ENCODE results near the gene RFTN1.
"Not testable (repeated sequence)": the region's sequence is repeated elsewhere in the genome, so short reads cannot be mapped to it uniquely, and the experiment has no call there.

The RFTN1 gene

DNA sequence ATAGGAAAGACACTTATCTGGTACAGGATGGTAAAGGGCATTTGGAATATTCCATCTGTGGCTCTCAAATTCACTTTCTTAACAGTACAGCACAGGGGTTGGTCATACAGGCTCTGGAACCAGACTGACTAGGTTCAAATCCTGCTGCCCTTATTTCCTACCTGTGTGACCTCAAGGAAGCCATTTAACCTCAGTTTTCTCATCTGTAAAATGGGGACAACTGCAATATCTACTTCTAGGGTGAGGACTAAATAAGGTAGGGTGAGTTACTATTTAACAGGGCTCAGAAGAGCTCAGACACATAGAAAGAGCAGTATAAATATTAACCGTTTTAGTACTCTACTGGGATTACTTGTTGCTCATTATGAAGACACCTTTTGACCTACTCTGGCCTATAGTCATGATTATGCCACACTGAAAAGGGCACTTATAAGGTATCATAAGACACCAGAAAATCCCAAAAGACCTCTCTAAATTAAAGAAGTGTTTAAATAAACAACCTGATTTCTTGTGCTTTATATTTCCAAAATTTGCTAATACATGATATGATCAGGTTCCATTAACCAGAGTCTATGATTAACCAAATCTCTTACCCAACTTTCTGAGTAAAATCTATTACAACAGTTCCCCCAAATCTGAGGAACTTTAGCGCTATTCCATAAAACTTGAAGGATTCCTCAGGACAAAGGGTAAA lies 6.5 kb downstream of the RFTN1 start:
- no peak for DNase-seq (ENCODE audit: low spot score)

DNA sequence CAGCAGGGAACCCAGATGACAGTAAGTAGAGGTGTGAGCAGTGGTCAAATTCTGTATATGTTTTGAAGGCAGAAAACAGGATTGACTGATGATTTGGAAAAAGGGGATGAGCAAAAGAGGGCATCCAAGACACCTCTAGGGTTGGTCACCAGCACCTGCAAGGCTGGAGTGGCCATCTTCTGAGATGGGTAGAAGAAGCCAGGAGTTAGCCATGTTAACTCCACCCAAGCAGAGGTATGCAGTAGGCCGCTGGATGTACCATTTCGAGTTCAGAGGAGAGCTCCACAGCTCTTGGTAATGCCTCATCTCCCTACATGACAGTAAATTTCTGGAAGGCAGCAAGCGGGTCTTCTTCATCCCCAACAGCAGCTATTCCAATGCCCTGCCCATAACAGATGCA lies 7.0 kb downstream of the RFTN1 start:
- DNase-seq (ENCODE audit: low spot score): no peak

DNA sequence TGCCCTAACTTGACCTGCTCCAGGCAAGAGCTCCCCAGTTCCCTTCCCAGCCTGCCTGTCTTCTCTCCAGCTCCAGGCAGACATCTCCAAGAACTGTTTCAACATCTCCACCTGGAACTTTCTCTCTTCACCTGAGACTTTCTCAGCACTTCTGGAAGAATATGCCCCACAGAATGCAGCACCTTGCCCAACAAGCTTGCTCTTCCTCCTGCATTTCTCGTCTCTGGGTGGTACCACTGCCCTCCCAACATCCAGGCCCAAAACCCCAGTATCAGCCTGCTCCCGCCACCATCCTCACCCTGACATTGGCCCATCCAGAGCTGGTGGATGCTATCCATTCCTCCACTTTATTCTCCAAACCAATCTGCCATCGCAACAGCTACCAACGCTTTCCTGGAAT lies 8.8 kb downstream of the RFTN1 start:
- DNase-seq (ENCODE audit: low spot score): no peak

DNA sequence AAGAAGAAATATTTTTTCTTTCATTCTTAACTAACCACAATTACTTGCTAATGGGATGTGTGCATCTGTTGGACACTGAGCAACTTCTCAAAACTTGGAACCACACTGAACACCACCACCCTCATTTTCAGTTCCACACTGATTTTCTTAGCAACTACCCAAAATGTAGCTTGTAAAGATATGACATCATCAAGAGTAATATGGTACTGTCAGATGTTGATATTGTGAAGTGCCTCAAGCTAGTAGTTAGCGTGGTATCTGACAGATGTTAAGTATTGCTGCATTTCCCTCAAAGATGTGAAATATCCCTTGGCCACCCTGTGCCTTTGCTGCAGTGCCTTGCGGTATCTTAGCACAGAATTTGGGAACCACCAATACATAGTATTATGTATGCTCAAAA lies 9.3 kb downstream of the RFTN1 start:
- no peak for DNase-seq (ENCODE audit: low spot score)

DNA sequence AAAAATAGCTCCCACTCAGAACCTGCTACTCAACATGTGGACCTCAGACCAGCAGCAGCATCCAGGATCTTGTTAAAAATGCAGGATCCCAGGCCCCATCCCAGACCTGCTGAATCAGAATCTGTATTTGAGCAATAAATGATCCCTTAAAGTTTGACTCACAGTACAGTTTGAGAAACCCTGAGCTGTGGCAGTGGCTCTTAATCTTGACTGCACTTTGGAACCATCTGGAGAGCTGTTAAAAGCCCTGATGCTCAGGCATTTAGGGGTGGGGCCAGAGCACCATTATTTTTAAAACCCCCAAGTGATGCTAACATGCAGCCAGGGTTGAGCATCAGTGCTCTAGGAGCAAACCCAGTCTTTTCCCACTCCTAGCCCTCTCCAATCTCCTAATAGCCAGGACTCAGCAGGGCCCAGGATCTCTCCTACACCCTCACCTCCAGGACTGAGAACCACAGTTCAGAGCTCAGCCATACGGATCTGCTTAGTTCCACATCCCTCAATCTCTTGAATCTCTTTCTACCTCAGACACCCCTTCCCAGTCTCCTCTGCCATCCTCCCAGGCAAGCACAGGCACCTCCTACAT lies 10.2 kb downstream of the RFTN1 start:
- DNase-seq (ENCODE audit: low spot score): no peak

DNA sequence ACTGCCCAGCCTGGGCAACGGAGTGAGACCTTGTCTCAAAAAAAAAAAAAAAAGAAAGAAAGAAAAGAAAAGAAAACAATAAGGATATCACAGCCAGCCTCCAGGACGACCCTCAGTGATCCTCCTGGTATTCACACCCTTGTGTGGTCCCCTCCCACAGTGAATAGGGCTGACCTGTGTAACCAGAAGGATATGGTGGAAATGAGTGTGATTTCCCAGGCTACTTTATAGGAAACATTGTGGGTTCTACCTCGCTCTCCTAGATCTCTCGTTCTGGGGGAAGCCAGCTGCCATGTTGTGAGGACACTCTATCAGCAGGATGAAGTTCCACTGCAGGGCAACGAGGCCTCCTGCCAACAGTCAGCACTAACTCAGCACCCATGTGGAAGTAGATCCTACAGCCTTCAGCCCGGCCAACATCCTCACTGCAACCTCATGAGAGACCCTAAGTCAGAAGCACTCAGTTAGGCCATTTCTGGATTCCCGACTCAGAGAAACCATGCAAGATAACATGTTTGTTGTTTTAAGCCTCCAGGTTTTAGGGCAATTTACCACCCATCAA lies 11.1 kb downstream of the RFTN1 start:
- no peak for DNase-seq (ENCODE audit: low spot score)

DNA sequence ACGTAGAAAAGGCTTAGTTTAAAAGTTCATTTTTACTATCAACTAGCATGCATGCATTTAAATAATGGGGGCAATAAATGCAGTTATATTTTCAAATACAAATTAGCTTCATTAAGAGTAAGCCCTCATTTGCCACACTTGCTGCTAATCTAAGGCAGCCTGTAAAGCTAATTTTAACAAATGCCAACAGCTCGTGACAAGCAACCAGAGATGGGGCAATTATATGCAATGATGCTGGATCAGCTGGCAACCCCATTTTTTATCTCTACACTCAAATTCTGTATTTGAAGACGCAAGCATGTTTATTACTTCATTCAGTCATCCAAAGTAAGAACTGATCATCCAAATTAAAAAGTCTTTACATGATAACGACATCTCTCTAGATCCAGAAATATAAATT lies 12.1 kb downstream of the RFTN1 start:
- DNase-seq (ENCODE audit: low spot score): no peak

DNA sequence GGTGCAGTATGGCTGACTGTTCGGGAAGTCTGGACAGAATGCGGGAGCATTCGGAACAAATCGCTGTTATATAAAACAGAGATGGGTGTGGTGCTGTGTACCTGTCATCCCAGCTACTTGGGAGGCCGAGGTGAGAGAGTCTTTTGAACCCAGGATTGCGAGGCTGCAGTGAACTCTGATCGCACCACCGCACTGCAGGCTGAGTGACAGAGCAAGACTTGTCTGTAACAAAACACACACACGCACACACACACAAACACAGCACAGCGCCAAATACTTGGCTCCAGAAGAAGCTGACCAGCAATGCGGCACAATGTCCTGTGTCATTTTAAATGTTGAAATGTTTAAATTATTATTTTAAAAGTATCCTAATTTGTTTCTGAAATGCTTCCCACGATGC lies 12.6 kb downstream of the RFTN1 start:
- no peak for DNase-seq (ENCODE audit: low spot score)

DNA sequence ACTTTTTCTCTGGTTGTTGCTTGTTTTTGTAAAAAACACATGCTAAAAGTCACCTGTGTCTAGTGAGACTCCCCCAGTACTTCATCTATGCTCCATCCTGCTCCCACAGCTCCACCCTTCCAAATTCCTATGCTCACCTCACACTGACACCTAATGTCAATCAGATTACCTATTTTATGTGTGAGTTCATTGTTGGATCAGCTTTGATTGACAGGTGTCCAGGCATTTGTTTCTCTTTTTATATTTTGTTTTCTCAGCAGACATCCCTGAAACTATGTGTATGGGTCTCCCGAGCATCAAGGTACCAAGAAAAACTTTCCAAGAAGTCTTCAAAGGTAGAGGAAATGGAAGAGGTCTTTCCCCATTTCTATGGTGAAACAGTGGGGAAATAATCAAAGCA lies 13.4 kb downstream of the RFTN1 start:
- no peak for DNase-seq (ENCODE audit: low spot score)

DNA sequence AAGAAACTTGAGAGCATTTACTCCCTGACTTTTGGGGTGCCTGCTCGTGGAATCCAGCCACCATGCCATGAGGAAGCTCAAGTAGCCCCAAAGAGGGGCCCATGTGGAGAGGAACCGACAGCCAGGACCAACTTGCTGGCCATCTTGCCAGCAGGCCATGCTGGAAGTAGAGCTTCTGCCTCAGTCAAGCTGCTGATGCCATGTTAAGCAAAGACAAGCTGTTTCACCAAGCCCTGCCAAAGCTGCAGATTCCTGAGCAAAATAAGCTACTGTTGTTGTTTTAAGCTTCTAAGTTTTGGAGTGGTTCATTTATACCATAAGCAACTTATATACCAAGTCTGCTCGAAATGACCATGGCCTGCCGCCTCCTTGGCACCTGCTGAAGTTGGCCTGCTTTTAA lies 14.1 kb downstream of the RFTN1 start:
- DNase-seq (ENCODE audit: low spot score): no peak

DNA sequence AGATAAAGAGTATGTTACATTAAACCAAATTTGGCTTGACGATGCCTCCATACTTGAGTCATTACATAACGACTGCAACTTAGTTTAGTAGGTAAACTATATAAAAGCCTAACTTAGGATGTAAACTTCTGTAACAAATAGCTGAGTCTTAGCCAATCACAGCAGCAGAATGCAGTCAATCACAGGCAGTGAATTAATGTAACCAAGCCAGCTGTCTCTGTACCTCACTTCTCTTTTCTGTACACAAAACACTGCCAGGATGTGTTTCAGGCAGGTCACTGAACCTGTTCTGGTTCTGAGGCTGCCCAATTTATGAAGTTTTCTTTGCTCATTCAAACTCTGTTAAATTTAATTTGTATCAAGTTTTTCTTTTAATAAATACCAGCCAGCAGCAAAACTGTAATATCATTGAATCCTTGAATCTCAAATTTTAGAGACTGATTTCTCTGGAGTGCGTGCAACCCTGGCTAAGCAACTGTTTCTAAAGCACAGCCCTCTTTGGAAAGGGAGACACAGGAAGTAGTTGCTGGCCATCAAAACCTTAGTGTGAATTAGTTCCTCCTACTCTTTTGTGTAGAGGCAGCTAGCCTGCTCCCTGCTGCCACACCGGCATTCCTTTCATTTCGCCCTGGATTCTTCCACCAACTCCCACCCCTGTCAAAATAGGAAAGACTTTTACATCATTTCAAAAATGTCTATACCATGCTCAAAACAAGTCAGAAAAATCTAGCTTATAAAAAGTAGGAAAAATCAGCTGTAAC lies 15.2 kb downstream of the RFTN1 start:
- no peak for DNase-seq (ENCODE audit: low spot score)

DNA sequence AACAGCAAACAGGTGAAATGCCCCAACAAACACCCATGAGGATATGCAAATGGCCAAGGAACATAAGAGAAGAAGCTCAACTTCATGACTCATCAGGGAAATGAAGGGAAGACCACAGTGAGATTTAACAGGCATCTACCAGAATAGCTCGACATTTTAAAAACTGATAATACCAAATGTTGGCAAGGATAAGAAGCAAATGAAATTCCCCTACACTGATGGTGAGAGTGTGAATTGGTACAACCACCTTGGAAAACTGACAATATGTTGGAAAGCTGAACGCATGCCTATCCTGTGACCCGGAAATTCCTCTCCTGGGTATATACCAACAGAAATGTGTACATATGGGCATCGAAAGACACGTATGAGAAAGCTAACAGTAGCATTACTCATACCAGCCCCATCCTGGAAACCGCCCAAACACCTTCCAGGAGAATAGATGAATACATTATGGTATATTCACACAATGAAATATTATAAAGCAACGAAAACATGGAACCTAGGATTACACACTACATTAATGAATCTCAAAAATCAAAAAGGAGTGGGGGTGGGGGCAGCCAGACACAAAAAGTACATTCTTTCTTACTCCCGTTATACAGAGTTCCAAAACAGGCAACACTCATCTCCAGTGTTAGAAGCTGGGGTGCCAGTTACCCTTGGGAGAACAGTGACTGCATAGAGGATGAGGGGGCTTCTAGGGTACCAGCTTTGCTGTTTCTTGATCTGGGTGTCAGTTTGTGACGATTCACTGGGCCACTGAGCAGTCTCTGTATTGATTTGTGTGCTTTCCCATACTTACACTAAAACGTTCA lies 16.9 kb downstream of the RFTN1 start:
- DNase-seq (ENCODE audit: low spot score): no peak

DNA sequence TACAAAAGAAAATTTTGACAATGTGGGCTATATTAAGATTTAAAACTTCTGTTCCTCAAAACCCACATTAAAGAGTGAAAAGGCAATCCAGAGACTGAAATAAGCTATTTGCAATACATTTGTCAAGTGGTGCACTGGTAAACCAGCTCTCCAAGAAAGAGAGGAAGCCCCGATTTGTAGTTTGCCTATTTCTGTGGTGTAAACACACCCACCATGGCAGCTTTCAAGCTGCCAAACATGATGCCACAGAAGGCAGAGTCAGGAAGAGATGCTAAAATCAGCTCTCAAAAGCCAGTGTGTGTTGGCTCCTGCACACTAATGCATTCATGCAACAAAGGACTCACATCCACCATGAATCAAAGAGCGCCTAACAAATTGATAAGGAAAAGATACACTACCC lies 17.5 kb downstream of the RFTN1 start:
- no peak for DNase-seq (ENCODE audit: low spot score)

DNA sequence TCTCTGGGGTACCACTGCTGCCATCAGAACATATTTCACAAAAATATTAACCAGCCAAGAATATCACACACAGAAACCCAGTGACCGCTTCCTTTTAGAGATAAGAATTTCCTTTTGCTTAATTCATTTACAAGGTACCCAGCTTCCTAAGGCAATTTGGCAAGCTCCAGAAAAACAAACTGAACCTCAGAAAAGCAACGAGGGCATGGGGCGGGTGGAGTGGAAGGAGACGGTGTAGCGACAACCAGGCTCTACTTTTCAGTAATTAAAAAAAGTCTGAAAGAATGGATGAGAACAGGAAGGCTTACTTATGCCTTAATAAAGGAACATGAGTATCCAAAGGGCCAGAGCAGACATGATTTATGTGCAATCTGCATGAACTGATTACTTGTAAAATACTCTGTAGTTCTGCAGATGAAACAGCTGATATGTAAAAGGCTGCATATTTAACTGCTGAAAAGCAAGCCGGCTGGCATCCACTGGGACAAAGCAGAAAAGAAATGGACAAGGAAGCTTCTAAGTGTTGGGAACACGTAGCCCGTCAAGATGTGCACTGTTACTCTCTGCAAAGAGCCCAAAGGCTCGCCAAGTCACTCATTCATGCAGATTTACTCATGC lies 18.6 kb downstream of the RFTN1 start:
- no peak for DNase-seq (ENCODE audit: low spot score)

DNA sequence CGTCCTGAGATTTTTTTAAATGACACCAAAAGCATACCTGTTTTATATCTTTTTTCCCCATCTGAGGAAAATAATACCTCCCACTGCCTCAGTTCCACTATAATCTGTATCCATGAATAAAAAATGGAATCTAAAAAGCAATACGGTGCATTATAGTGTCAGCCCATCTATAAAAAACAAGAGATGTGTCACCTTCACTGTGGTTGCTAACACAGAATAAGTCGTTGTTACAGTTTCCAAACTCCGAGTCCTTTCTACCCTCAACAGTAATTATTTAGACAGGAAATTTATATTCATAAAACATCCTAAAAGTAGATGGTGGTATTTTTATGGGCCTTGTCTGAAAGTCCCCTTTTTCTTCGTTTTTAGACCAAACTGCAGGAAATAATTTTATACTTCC lies 19.4 kb downstream of the RFTN1 start:
- DNase-seq (ENCODE audit: low spot score): no peak

DNA sequence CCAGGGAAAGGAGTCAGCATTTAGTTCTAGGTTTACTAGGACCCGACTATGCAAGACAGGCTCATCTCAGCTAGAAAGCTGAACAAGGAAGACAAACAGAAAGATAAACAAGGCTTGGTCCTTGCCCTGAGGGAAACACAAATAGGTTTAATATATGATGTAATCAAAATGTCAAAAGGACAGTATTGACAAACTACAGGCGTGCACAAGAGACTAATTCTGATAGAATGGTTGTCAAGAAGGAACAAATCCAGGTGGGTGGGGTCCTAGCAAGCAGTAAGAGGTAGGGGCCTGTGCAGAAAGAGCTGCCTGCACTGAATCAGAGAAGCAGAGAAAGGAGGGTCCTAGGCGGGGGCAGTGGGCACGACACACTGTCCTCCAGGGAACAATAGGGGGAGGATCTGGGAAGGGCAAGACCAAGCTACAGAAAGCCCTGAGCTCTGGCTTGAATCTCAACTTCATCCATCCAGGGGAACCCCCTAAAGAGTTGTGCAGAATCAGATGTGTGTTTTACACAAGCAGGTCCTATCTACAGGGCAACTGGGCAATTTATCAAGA lies 23.4 kb downstream of the RFTN1 start:
- DNase-seq (ENCODE audit: low spot score): no peak

DNA sequence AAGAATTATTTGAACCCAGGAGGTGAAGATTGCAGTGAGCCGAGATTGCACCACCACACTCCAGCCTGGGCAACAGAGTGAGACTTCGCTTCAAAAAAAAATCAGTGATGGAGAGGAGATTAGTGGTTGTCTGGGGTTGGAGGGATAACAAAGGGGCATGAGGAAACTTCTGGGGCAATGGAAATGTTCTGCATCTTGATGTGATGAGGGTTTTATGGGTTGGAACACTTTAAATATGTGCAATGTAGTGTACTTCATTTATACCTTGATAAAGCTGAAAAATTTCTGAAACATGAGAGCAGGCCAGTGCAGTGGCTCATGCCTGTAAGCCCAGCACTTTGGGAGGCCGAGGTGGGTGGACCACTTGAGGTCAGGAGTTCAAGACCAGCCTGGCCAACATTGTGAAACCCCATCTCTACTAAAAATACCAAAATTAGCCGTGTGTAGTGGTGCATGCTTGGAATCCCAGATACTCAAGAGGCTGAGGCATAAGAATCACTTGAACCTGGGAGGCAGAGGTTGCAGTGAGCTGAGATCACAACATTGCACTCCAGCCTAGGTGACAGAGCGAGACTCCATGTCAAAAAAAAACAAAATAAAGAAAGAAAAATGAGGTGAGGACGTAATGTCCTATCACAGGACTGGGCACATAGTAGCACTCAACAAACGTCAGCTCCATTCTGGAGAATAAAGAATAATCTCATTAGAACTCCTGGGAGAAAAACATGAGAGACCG lies 24.0 kb downstream of the RFTN1 start:
- not testable (repeated sequence) for DNase-seq (ENCODE audit: low spot score)

DNA sequence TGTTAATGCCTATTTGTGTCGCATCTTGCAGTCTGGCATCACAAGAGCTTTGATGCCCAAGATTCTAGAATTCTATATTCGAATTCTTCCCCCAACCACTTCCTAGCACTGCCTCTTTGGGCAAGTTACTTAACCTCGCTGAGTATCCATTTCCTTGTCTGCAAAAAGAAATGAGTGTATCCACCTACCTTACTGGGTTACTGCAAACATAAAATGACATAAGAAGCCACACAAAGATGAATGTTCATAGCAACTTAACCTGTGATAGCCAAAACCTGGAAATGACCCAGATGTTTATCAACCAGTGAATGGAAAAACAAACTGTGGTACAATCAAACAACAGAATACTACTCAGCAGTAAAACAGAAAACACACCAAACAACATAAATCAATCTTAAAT lies 24.9 kb downstream of the RFTN1 start:
- no peak for DNase-seq (ENCODE audit: low spot score)

DNA sequence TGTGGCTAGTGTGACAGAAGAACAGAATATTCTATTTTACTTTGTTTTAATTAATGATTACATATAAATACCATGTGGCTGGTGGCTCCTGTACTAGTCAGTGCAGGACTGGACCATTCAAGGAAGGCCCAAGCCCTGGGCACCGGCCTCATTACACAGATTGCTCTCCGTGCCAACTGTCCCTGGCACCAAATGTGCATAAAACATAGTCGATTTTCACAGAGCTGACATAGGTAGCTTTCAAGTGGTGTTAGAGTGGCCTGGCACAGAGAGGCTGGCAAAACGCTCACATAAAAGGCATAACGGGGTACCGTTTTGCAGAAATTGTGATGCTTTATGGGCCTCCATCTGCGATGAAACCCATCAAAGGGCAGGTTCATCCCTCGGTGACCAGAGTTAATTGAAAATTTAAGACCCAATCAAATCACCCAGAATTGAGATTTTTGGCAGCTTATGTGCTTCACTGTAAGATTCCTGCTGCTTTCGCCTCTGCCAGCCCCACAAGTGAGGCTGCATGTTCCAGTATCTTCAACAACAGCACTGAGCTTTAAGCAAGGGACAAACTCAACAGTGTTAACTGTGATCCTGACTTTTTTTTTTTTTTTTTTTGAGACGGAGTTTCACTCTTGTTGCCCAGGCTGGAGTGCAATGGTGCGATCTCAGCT lies 25.9 kb downstream of the RFTN1 start:
- DNase-seq (ENCODE audit: low spot score): no peak

DNA sequence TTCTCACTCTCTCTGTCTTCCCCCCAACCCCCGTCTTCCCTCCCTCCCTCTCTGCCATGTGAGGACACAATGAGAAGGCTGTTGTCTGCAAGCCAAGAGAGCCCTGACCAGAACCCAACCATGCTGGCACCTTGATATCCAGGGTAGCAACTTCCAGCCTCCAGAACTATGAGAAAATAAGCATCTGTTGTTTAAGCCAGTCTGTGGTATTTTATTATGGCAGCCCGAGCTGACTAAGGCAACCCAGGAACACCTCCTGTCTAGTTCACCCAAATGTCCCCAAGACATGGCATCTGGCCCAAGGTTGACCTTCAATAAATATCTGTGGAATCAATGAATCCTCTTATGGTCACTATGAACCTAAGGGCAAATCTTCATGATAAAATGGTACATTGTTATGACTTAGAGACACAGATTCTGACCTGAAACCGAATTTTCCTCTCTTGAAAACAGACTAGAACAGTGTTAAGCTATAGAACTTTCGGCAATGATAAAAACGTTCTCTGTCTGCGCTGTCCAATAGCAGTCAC lies 26.5 kb downstream of the RFTN1 start:
- no peak for DNase-seq (ENCODE audit: low spot score)

All from D341Med (cell line).